Suprapubic skin (tissue), 3 donors: ENCODE results near the gene MIPEP.

Experiments used
- CTCF ChIP-seq, 2 donors: fragments of 200-600 bp in 1 of 2; fragments of 450-650 bp in 1 of 2; sonication (generic) in 1 of 2; IDR thresholded peaks; one replicate each; pipeline ENCODE4 v1.5.1; 2016 to 2019; ENCODE audit warnings: antibody characterized with exemption in 2 of 2, mild to moderate bottlenecking in 1 of 2, moderate library complexity in 1 of 2
- EP300 ChIP-seq: sonication (generic); formaldehyde crosslinking; IDR thresholded peaks from one replicate; pipeline ENCODE4 v1.6.1; 2017; ENCODE audit warnings: antibody characterized with exemption
- POLR2A ChIP-seq, 2 donors: fragments of 450-650 bp; IDR thresholded peaks; one replicate each; pipeline ENCODE4 v1.6.1; 2017; ENCODE audit warnings: antibody characterized with exemption in 2 of 2, mild to moderate bottlenecking in 2 of 2, moderate library complexity in 2 of 2

GRCh38 chr13:23928985-23929384 lies 39.8 kb upstream of the MIPEP start:
- TF ChIP-seq CTCF (IDR thresholded peaks at IDR 0.05), result no peak
- no peak for TF ChIP-seq EP300
- TF ChIP-seq POLR2A (IDR thresholded peaks at IDR 0.05), result no peak
